Testis (tissue), 2 donors: ENCODE data around the gene PHLDA2.

ENCODE experiments used
- POLR2A ChIP-seq: fragments of 450-650 bp; IDR thresholded peaks from one replicate; pipeline ENCODE4 v1.6.1; 2017; ENCODE audit warnings: antibody characterized with exemption, mild to moderate bottlenecking, moderate library complexity
- TF ChIP-seq, protein P1 (sequence below), 3 experiments: fragments of 450-650 bp in 2 of 3; fragments of 200-600 bp in 1 of 3; sonication (generic) in 1 of 3; IDR thresholded peaks; one replicate each; pipeline ENCODE4 v1.5.1; 2016 to 2019; ENCODE audit warnings: antibody characterized with exemption in 3 of 3, mild to moderate bottlenecking in 2 of 3, moderate library complexity in 1 of 3

DNA sequence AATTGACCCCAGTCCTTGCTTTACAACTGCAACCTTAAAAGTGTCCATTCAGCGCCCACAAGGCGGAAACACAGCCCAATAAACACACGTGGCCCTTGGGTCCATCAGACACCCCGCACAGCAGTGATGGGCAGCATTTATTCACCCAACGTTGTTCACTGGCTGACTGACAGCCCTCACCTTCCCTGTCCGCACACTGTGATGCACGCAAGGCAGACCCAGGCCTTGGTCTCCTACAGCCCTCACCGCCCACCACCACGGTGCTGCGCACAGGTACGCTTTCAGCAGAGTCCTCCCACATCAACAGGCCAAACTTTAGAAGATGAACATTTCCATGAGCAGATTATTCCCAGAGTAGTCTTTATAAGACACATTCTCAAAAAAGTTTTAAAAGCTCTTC, 20.7 kb upstream of the PHLDA2 start:
- no peak for TF ChIP-seq POLR2A
- TF ChIP-seq, protein P1, sequence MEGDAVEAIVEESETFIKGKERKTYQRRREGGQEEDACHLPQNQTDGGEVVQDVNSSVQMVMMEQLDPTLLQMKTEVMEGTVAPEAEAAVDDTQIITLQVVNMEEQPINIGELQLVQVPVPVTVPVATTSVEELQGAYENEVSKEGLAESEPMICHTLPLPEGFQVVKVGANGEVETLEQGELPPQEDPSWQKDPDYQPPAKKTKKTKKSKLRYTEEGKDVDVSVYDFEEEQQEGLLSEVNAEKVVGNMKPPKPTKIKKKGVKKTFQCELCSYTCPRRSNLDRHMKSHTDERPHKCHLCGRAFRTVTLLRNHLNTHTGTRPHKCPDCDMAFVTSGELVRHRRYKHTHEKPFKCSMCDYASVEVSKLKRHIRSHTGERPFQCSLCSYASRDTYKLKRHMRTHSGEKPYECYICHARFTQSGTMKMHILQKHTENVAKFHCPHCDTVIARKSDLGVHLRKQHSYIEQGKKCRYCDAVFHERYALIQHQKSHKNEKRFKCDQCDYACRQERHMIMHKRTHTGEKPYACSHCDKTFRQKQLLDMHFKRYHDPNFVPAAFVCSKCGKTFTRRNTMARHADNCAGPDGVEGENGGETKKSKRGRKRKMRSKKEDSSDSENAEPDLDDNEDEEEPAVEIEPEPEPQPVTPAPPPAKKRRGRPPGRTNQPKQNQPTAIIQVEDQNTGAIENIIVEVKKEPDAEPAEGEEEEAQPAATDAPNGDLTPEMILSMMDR (IDR thresholded peaks at IDR 0.05) = no peak
